Effector memory CD4-positive, alpha-beta T cell (primary cell): ENCODE data around the gene ATXN2L.
"Not testable (repeated sequence)": the region's sequence is repeated elsewhere in the genome, so short reads cannot be mapped to it uniquely, and the experiment has no call there.

ENCODE experiments used
- DNase-seq, 3 donors: peaks; one replicate each; pipeline ENCODE4 v3.0.0-alpha.2; 2020
- H3K27ac ChIP-seq: 2 replicates; pipeline ENCODE4 v1.7.0; 2013; ENCODE audit warnings: mild to moderate bottlenecking, low read length, moderate library complexity; ENCODE audit not compliant: insufficient read depth, poor library complexity, severe bottlenecking
- H3K27me3 ChIP-seq: replicated peaks from 2 replicates; pipeline ENCODE4 v1.7.0; 2013; ENCODE audit warnings: mild to moderate bottlenecking, low read length; ENCODE audit not compliant: insufficient read depth, control insufficient read depth, poor library complexity, severe bottlenecking
- H3K36me3 ChIP-seq: 2 replicates; pipeline ENCODE4 v1.7.0; 2013; ENCODE audit warnings: mild to moderate bottlenecking, low read length, moderate library complexity; ENCODE audit not compliant: control insufficient read depth, insufficient read depth
- H3K4me1 ChIP-seq: 2 replicates; pipeline ENCODE4 v1.7.0; 2013; ENCODE audit warnings: low read length, mild to moderate bottlenecking; ENCODE audit not compliant: control insufficient read depth, insufficient read depth, poor library complexity, severe bottlenecking
- H3K4me3 ChIP-seq: 2 replicates; pipeline ENCODE4 v1.7.0; 2013; ENCODE audit warnings: low read length, low read depth, mild to moderate bottlenecking; ENCODE audit not compliant: insufficient read depth, poor library complexity, severe bottlenecking
- H3K9me3 ChIP-seq: 2 replicates; pipeline ENCODE4 v1.7.0; 2013; ENCODE audit warnings: mild to moderate bottlenecking, low read length, moderate library complexity; ENCODE audit not compliant: control insufficient read depth

Gene ATXN2L

DNA sequence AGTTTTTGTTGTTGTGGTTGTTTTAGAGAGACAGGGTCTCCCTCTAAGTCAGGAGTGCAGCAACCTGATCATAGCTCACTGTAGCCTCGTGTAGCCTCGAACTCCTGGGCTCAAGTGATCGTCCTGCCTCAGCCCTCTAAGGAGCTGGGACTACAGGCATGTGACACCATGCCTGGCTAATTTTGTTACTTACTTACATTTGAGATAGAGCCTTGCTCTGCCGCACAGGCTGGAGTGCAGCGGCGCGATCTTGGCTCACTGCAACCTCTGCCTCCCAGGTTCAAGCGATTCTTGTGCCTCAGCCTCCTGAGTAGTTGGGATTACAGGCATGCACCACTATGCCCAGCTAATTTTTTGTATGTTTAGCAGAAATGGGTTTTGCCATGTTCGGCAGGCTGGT, 44.8 kb downstream of the ATXN2L start:
- not testable (repeated sequence) for H3K27ac ChIP-seq, H3K27me3 ChIP-seq
- peaks cover 40% of the 10 kb centered on the region for H3K36me3 ChIP-seq

DNA sequence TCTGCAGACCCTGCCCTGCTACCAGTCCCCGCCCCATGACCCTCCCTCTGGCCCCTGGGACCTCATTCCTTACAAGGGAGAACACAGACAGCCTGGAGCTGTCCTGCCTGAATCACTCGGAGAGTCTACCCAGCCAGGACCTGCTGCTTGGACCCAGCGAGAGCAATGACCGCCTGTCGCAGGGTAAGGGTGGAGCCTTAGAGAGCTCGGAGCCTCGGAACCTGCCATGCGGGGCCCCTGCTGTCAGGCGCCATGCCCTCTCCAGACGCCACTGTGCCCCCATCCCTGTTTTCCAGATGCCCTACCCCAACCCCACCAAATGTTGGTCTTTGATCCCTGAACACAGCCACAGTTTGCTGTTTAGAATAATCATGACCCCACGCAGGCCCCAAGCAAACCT, 46.4 kb downstream of the ATXN2L start:
- Histone ChIP-seq H3K27ac (no peak overlapping the region), H3K27me3 (no peaks in the 10 kb centered on the region), H3K4me1 (peaks cover 4% of the 10 kb centered on the region), H3K9me3 (no peaks in the 10 kb centered on the region), H3K36me3 (peaks cover 46% of the 10 kb centered on the region), H3K4me3 (no peak overlapping the region)
- DNase-seq: no peak

More for the DNA sequence above, 44.8 kb downstream of the ATXN2L start:
- not testable (repeated sequence) for H3K4me1 ChIP-seq, H3K9me3 ChIP-seq, H3K4me3 ChIP-seq, DNase-seq

DNA sequence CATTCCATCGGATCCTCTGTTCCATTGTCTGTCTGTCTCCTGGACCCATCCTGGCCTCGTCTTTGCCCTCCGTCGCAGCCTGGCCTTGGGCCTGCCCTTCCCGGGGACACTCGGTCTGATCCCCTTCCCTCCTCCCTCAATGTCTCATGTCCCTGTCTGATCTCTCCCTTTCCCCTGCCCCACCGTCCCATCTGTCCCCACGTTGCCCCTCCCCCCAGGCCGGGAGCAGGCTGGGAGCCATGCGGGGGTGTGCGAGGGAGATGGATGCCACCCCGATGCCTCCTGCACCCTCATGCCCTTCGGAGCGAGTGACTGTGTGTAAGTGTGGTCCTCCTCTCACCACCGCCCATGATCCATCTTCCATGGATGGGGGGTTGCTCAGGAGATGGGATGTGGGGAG, 50.2 kb downstream of the ATXN2L start:
- Histone ChIP-seq H3K27me3 (no peaks in the 10 kb centered on the region), H3K36me3 (peaks cover 34% of the 10 kb centered on the region), H3K4me3 (no peak overlapping the region), H3K4me1 (no peaks in the 10 kb centered on the region), H3K9me3 (no peaks in the 10 kb centered on the region), H3K27ac (no peak overlapping the region)
- no peak for DNase-seq

DNA sequence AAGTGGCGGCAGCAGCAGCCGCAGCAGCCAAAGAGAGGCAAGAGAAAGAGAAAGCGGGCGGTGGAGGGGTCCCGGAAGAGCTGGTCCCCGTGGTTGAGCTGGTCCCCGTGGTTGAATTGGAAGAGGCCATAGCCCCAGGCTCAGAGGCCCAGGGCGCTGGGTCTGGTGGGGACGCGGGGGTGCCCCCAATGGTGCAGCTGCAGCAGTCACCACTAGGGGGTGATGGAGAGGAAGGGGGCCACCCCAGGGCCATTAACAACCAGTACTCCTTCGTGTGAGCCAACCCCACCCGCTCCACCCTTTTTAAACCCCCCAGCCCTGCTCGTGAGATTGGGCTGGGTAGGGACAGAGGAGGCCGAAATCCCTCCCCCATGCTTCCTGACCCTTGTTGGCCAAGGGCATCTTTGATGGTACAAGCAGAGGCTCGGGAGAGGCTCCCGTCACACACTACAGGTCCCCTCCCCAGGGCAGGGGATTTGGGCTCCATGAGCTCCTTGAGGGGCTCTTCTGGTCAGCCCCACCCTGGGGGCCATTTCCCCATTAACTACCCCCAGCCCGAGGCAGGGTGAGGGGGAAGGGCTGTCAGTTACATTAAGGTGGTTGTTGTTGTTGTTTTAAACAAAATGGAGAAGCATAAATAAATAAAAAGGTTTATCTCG, 50.9 kb downstream of the ATXN2L start:
- no peaks in the 10 kb centered on the region for H3K27me3 ChIP-seq
- H3K9me3 ChIP-seq: no peaks in the 10 kb centered on the region
- H3K36me3 ChIP-seq: peaks cover 31% of the 10 kb centered on the region
- no peak overlapping the region for H3K27ac ChIP-seq
- no peaks in the 10 kb centered on the region for H3K4me1 ChIP-seq
- peak; percentile 35 to 38 (median 38) for DNase-seq
- no peak overlapping the region for H3K4me3 ChIP-seq

DNA sequence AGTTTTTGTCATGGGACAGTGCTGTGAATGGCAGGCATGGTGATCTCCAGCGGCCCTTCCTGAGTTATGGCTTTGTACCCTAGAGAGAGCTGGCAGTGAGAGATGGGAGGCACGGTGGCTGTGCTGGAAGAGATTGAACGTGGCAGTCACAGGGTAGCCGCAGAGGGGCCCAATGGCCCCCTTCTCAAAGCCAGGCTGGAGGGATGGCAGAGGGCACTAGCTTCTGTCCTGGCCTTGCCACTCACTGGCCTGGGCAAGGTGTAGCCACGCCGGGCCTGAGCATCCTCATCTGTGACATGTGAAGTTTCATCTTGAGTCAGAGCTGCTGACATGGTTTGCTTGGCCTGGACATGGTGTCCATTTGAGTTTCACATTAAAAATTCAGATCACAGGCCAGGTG, 51.6 kb downstream of the ATXN2L start:
- Histone ChIP-seq H3K27me3 (no peaks in the 10 kb centered on the region), H3K36me3 (peaks cover 24% of the 10 kb centered on the region)

DNA sequence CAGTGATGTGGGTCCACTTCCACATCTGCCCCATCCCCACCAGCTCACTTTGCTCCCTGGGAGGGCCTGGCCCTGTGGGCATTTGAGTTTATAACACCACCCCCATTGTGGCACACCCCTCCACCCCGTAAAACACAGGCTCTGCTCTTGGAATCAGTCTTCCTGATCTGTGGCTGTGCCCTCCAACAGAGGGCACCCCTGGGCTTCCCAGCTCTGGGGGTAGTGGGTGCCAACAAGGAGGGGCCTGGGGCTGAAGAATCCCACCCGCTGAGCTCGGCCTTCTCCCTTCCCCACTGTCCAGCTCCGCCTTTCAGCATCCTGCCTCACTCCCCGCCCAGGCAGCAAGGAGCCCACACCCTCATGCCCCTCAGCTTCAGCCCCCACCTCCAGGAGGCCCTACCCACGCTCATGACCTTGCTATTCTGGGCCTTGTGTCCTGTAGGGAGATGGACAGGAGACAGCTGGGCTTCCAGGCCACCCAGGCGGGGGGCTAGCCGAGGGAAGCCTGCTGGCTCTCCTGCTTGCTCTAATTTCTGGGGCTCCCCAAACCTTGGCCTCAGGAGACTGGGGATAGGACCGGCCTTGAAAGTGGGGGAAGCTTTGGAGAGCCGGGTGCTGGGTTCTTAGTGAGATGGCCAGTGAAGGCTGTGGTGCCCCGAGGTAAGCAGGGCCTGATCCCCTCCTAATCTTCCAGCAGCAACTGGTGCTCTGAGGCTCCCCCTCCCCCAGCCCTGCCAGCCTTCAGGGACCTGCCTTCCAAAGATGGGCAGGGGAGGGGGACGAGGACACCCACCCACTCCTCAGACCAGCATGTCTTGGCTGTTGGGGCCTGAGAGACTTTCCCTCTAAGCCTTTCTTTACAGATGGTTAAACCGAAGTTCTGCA, 52.6 kb downstream of the ATXN2L start:
- H3K4me1 ChIP-seq: peaks cover 10% of the 10 kb centered on the region
- H3K27ac ChIP-seq: no peak overlapping the region
- no peak for DNase-seq
- no peaks in the 10 kb centered on the region for H3K9me3 ChIP-seq
- H3K36me3 ChIP-seq: peaks cover 15% of the 10 kb centered on the region
- H3K27me3 ChIP-seq: no peaks in the 10 kb centered on the region
- H3K4me3 ChIP-seq: no peak overlapping the region

More for the DNA sequence above, 51.6 kb downstream of the ATXN2L start:
- Histone ChIP-seq H3K27ac (no peak overlapping the region), H3K4me1 (peaks cover 5% of the 10 kb centered on the region), H3K9me3 (no peaks in the 10 kb centered on the region), H3K4me3 (no peak overlapping the region)
- no peak for DNase-seq

DNA sequence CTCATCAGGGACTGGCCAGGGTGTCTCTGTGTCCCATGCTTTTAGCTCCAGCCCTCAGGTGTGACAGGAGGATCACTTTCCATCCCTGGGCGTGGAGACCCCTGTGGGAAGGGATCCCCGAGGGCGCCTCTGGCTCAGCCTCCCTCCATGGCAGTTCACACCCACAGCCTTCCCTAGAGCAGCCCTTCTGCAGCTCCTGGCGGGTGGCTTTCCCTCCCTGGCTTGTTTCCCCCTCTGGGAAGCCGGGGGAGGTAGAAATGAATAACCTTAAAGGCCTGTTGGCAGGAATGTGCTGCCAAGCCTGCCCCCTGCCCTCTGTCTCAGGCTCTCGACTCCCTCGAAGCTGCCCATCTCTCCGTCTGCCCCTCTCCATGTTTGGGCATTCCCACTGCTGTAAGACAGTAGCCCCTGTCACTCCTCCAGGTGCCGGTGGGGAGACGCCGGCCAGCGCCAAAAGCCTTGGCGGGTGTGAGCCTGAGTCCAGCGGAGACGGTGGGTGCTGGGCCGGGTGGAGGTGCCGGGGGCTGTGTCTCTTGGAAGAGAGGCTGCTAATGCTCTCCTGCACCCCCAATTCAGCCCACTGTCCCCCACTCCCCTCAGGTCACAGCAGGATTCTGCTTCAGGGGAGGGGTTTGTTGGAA, 53.3 kb downstream of the ATXN2L start:
- peaks cover 9% of the 10 kb centered on the region for H3K36me3 ChIP-seq
- no peak overlapping the region for H3K4me3 ChIP-seq
- H3K27me3 ChIP-seq: no peaks in the 10 kb centered on the region
- H3K27ac ChIP-seq: no peak overlapping the region
- DNase-seq: no peak
- H3K4me1 ChIP-seq: peaks cover 12% of the 10 kb centered on the region
- no peaks in the 10 kb centered on the region for H3K9me3 ChIP-seq

DNA sequence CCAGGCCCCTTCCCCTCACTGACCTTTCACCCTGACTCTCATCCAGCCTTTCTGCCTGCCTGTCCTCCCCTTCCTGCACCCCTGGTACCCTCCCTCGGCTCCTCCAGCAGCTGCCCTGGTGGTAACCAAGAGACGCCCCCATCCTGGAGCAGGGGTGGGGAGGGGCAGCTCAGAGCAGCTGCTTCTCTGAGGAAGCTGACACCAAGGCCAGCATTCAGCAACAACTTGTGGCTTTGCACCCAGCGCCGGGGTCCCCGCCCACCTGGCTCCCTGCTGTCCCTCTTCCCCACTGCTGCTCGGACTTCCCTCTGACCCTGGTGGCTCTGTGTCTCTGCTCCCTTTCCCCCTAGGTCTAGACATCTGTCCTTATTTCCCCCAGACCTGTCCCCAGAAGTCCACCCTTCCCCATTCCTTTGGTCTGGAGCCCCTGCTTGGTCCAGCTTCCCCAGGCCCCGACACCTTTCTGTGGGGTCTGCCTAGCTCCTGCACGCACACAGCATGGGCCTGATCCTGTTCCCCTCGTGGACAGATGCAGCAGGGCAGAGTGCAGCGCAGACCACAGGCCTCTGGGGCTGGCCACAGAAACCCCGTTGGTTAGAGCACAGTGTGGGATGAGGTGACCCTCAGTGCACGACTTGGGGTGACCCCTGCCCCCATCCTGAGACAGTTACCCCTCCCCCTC, 54.3 kb downstream of the ATXN2L start:
- Histone ChIP-seq H3K4me1 (peaks cover 12% of the 10 kb centered on the region), H3K4me3 (no peak overlapping the region)
- DNase-seq: no peak

DNA sequence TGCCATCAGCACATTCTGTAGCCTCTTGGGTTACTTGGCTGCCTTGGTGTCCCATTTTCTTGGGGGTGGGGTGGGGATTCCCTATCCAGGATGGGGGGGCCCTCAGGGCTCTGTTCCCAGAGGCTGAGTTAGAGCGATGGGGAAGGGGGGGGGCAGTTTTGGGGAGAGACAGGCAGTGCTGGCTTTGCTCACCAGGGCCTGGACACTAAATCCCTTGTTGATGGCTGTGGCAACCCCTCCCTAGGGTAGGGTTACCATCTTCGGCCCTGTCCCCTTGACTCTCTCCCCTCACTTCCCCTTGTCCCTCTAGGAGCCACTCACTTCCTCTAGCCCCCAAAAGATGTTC, 54.8 kb downstream of the ATXN2L start:
- no peak overlapping the region for H3K27ac ChIP-seq
- H3K4me3 ChIP-seq: no peak overlapping the region
- H3K27me3 ChIP-seq: no peaks in the 10 kb centered on the region
- DNase-seq: no peak
- H3K9me3 ChIP-seq: no peaks in the 10 kb centered on the region
- peaks cover 12% of the 10 kb centered on the region for H3K4me1 ChIP-seq
- peaks cover 5% of the 10 kb centered on the region for H3K36me3 ChIP-seq

More for the DNA sequence above, 54.3 kb downstream of the ATXN2L start:
- H3K36me3 ChIP-seq: peaks cover 5% of the 10 kb centered on the region
- H3K27me3 ChIP-seq: no peaks in the 10 kb centered on the region
- no peak overlapping the region for H3K27ac ChIP-seq
- H3K9me3 ChIP-seq: no peaks in the 10 kb centered on the region
